ENCODE results near the gene NSUN2. TPM values are rescaled to one million over a fixed set of nuclear protein-coding genes. Genes with fewer than 3 reads are reported as not detected.

NSUN2 gene
- polyA plus RNA-seq, 2 of the 4 experiments (the other 2 are of a cell fraction) = 95.7 to 101 TPM

DNA sequence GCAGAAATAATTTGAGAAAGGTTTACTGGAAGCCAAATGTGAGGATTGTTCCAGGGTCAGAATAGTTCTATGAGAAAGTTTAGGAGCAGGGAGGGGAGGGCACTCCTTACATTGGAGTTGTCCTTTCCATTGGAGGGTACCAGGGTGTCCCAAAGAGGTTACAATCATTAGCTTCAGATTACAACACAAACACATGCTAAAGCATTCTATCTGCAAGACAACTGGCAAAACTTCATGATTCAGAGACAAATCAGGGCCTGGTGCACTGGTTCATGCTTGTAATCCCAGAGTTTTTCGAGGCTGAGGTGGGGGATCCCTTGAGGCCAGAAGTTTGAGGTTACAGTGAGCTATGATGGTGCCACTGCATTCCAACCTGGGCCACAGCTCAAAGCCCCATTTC, 51.8 kb downstream of the NSUN2 start (continued):
- TF ChIP-seq, protein P1, sequence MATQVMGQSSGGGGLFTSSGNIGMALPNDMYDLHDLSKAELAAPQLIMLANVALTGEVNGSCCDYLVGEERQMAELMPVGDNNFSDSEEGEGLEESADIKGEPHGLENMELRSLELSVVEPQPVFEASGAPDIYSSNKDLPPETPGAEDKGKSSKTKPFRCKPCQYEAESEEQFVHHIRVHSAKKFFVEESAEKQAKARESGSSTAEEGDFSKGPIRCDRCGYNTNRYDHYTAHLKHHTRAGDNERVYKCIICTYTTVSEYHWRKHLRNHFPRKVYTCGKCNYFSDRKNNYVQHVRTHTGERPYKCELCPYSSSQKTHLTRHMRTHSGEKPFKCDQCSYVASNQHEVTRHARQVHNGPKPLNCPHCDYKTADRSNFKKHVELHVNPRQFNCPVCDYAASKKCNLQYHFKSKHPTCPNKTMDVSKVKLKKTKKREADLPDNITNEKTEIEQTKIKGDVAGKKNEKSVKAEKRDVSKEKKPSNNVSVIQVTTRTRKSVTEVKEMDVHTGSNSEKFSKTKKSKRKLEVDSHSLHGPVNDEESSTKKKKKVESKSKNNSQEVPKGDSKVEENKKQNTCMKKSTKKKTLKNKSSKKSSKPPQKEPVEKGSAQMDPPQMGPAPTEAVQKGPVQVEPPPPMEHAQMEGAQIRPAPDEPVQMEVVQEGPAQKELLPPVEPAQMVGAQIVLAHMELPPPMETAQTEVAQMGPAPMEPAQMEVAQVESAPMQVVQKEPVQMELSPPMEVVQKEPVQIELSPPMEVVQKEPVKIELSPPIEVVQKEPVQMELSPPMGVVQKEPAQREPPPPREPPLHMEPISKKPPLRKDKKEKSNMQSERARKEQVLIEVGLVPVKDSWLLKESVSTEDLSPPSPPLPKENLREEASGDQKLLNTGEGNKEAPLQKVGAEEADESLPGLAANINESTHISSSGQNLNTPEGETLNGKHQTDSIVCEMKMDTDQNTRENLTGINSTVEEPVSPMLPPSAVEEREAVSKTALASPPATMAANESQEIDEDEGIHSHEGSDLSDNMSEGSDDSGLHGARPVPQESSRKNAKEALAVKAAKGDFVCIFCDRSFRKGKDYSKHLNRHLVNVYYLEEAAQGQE (IDR thresholded peaks at IDR 0.05) = no peak
- no peak for TF ChIP-seq HOXB13 (CRISPR knock-in tag; IDR thresholded peaks at IDR 0.05; ENCODE audit: low read depth)

- ATAC-seq = no peak
- ChIA-PET POLR2A (no interaction called here), CTCF (interaction anchor here (1.1 to 2.2 kb wide), 2 partner anchors 1083 to 1535 kb away, joined by 3 to 5 read pairs; no protein-coding TSS in a partner anchor)
- no peak overlapping the region for H3K4me2 ChIP-seq
- FAIRE-seq = no peak
- H3K9me3 ChIP-seq = no peaks in the 10 kb centered on the region
- 30% methylated on average over 5 of the region's 5 CpGs for WGBS (ENCODE audit: missing lambda C conversion rate)
- H3K4me3 ChIP-seq = no peak overlapping the region
- H3K4me1 ChIP-seq = no peaks in the 10 kb centered on the region
- no peak for DNase-seq (ENCODE audit: low read depth in 1 of 2, low spot score in 1 of 2)
- no peak overlapping the region for H3K27ac ChIP-seq
- no peak for TF ChIP-seq HES2 (IDR thresholded peaks at IDR 0.05)
- no peak for TF ChIP-seq SREBF2 (IDR thresholded peaks at IDR 0.05)
- TF ChIP-seq SMC3 (IDR thresholded peaks at IDR 0.05) = no peak
- TF ChIP-seq RARB (CRISPR knock-in tag; IDR thresholded peaks at IDR 0.05) = no peak
- TF ChIP-seq PBX3 (IDR thresholded peaks at IDR 0.05) = no peak
Measured at GRCh38 chr5:6579535-6579934, 53.3 kb downstream of the NSUN2 start.

- TF ChIP-seq TFCP2L1 (CRISPR knock-in tag; IDR thresholded peaks at IDR 0.05) = no peak
- no peak for TF ChIP-seq NFE2L2 (conservative IDR thresholded peaks at IDR 0.05; ENCODE audit: low read length)
- no peak for TF ChIP-seq CHD4 (IDR thresholded peaks at IDR 0.05; ENCODE audit: borderline replicate concordance)
- TF ChIP-seq, protein P2, sequence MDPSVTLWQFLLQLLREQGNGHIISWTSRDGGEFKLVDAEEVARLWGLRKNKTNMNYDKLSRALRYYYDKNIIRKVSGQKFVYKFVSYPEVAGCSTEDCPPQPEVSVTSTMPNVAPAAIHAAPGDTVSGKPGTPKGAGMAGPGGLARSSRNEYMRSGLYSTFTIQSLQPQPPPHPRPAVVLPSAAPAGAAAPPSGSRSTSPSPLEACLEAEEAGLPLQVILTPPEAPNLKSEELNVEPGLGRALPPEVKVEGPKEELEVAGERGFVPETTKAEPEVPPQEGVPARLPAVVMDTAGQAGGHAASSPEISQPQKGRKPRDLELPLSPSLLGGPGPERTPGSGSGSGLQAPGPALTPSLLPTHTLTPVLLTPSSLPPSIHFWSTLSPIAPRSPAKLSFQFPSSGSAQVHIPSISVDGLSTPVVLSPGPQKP (IDR thresholded peaks at IDR 0.05; ENCODE audit: low read depth, low read length) = no peak
- no peak for TF ChIP-seq POLR2A (IDR thresholded peaks at IDR 0.05; ENCODE audit: low read length)
- TF ChIP-seq, protein P3, sequence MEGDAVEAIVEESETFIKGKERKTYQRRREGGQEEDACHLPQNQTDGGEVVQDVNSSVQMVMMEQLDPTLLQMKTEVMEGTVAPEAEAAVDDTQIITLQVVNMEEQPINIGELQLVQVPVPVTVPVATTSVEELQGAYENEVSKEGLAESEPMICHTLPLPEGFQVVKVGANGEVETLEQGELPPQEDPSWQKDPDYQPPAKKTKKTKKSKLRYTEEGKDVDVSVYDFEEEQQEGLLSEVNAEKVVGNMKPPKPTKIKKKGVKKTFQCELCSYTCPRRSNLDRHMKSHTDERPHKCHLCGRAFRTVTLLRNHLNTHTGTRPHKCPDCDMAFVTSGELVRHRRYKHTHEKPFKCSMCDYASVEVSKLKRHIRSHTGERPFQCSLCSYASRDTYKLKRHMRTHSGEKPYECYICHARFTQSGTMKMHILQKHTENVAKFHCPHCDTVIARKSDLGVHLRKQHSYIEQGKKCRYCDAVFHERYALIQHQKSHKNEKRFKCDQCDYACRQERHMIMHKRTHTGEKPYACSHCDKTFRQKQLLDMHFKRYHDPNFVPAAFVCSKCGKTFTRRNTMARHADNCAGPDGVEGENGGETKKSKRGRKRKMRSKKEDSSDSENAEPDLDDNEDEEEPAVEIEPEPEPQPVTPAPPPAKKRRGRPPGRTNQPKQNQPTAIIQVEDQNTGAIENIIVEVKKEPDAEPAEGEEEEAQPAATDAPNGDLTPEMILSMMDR (IDR thresholded peaks at IDR 0.05) = no peak
- no peak for TF ChIP-seq RAD21 (conservative IDR thresholded peaks at IDR 0.05 in 1 of 2, IDR thresholded peaks at IDR 0.05 in 1 of 2)
- no peak for TF ChIP-seq ZFP36 (IDR thresholded peaks at IDR 0.05; ENCODE audit: borderline replicate concordance, partially characterized antibody)
- TF ChIP-seq JUNB (IDR thresholded peaks at IDR 0.05) = no peak
- no peak for TF ChIP-seq RFX5 (IDR thresholded peaks at IDR 0.05)
- TF ChIP-seq KDM5A (IDR thresholded peaks at IDR 0.05) = no peak
- TF ChIP-seq HOXB5 (CRISPR knock-in tag; IDR thresholded peaks at IDR 0.05) = no peak
- no peak for TF ChIP-seq MYC (IDR thresholded peaks at IDR 0.05; ENCODE audit: borderline replicate concordance, low read length)
- no peak for TF ChIP-seq CEBPB (IDR thresholded peaks at IDR 0.05)
- TF ChIP-seq PHF8 (IDR thresholded peaks at IDR 0.05; ENCODE audit: borderline replicate concordance, low read depth) = no peak
- no peak for TF ChIP-seq SMC3 (IDR thresholded peaks at IDR 0.05)
- TF ChIP-seq CBX2 (IDR thresholded peaks at IDR 0.05; ENCODE audit: borderline replicate concordance, low read depth) = no peak
- H3K4me2 ChIP-seq = no peak overlapping the region
- H3K4me1 ChIP-seq = no peaks in the 10 kb centered on the region
- DNase-seq (ENCODE audit: low read depth in 1 of 2, low spot score in 1 of 2) (no peak), ATAC-seq (no peak), FAIRE-seq (no peak)
- no peak overlapping the region for H3K4me3 ChIP-seq
- H3K9me3 ChIP-seq = no peaks in the 10 kb centered on the region
- CTCF ChIA-PET = interaction anchor here (1.1 to 2.7 kb wide), 6 partner anchors 9 to 1535 kb away, joined by 3 to 10 read pairs (median 4); no protein-coding TSS in a partner anchor
- POLR2A ChIA-PET = no interaction called here
- H3K27ac ChIP-seq = no peak overlapping the region
- WGBS (ENCODE audit: missing lambda C conversion rate) = 30% methylated on average over 14 of the region's 14 CpGs
Measured at GRCh38 chr5:6578676-6579343, 54.0 kb downstream of the NSUN2 start.
